GM10266 (cell line): ENCODE results near the gene MRPS2.
"Not testable (repeated sequence)": the region's sequence is repeated elsewhere in the genome, so short reads cannot be mapped to it uniquely, and the experiment has no call there.

Experiments
- DNase-seq: peaks from one replicate; pipeline ENCODE4 v3.0.0; 2012; ENCODE audit errors: extremely low spot score
- TF ChIP-seq, protein P1 (sequence below): IDR thresholded peaks from 2 replicates; pipeline ENCODE4 v1.5.1; 2012; ENCODE audit warnings: mild to moderate bottlenecking, low read depth; ENCODE audit not compliant: control insufficient read depth, insufficient read depth; ENCODE audit errors: missing control alignments

The MRPS2 gene

GRCh38 chr9:135500525-135501260, at the start of gene MRPS2:
Gene MRPS2, plus strand, starts transcription at chr9:135500682. Its CDS starts 29 bp downstream, at chr9:135500711.
- TF ChIP-seq, protein P1, sequence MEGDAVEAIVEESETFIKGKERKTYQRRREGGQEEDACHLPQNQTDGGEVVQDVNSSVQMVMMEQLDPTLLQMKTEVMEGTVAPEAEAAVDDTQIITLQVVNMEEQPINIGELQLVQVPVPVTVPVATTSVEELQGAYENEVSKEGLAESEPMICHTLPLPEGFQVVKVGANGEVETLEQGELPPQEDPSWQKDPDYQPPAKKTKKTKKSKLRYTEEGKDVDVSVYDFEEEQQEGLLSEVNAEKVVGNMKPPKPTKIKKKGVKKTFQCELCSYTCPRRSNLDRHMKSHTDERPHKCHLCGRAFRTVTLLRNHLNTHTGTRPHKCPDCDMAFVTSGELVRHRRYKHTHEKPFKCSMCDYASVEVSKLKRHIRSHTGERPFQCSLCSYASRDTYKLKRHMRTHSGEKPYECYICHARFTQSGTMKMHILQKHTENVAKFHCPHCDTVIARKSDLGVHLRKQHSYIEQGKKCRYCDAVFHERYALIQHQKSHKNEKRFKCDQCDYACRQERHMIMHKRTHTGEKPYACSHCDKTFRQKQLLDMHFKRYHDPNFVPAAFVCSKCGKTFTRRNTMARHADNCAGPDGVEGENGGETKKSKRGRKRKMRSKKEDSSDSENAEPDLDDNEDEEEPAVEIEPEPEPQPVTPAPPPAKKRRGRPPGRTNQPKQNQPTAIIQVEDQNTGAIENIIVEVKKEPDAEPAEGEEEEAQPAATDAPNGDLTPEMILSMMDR = peak; percentile 100
- DNase-seq = peak; percentile 96

GRCh38 chr9:135450956-135451355, 49.5 kb upstream of the MRPS2 start:
- DNase-seq = no peak
- TF ChIP-seq, protein P1 = no peak

DNA sequence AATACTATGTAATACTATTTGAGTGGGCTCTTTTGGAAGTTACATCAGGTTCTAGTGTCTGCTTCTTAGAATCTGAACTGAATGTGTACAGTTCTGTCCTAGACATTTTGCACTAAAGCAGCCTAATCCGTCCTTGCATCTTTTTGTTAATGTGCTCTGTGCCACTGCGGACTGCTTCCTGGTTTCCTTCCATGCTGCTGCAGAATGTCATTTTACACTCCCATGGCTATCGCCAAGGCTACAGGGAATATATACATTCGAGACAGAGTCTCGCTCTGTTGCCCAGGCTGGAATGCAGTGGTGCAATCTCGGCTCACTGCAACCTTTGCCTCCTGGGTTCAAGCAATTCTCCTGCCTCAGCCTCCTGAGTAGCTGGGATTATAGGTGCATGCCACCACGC, 48.6 kb upstream of the MRPS2 start:
- not testable (repeated sequence) for DNase-seq

GRCh38 chr9:135454737-135455136, 45.7 kb upstream of the MRPS2 start:
- TF ChIP-seq, protein P1 = no peak
- DNase-seq = no peak

- TF ChIP-seq, protein P1 = no peak
- DNase-seq = no peak
Measured at GRCh38 chr9:135455401-135456030, 45.0 kb upstream of the MRPS2 start.

GRCh38 chr9:135456436-135457104, 43.9 kb upstream of the MRPS2 start:
- no peak for DNase-seq
- TF ChIP-seq, protein P1 = no peak

DNA sequence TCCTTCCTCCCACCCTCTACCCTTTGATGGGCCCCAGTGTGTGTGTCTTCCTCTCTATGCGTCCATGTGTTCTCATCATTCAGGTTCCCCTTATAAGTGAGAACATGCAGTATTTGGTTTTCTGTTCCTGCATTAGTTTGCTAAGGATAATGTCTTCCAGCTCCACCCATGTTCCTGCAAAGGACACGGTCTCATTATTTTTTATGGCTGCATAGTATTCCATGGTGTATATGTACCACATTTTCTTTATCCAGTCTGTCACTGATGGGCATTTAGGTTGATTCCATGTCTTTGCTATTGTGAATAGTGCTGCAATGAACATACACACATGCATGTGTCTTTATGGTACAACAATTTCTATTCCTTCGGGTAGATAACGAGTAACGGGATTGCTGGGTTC, 42.0 kb upstream of the MRPS2 start:
- not testable (repeated sequence) for DNase-seq

DNA sequence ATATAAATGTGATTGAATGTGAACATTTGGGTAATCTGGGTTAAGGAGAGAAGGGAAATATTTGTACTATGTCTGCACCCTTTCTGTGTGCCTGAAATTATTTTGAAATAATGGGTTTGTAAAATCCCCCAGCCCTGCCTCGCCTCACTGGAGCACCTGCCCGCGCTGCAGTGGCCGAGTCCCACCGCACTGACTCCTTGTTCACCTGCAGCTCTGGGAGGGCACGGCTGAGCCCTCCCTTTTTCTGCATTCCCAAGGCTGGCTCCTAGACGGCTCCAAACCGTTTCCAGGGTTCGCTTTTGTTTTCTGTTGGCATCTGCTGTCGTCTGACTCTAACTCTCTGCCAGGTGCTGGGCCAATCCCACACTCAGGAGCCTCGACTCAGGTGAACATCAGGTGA, 38.5 kb upstream of the MRPS2 start:
- TF ChIP-seq, protein P1 = no peak
- no peak for DNase-seq
